GM18951 (cell line): ENCODE data around the gene TRIO.

Experiments
- POLR2A ChIP-seq: IDR thresholded peaks from 4 replicates; pipeline ENCODE4 v1.6.1; 2011; ENCODE audit warnings: mild to moderate bottlenecking; ENCODE audit not compliant: insufficient read length, insufficient read depth; ENCODE audit errors: extremely low read depth
- in situ Hi-C: fragments of 300-500 bp; cut with MboI; formaldehyde crosslinking; loops from one replicate; pipeline ENCODE4 v1.12.0; 2022; ENCODE audit warnings: low sequenced_read_pairs, mixed read lengths, inconsistent platforms; ENCODE audit not compliant: unreplicated experiment

The TRIO gene

GRCh38 chr5:14441641-14442040 lies 298.5 kb downstream of the TRIO start:
- no peak for TF ChIP-seq POLR2A
- in situ Hi-C loops, result no loop called here

GRCh38 chr5:14442536-14442935 lies 299.4 kb downstream of the TRIO start:
- TF ChIP-seq POLR2A, result no peak
- in situ Hi-C loops, result no loop called here

GRCh38 chr5:14443671-14444093 lies 300.5 kb downstream of the TRIO start:
- no peak for TF ChIP-seq POLR2A
- in situ Hi-C loops, result no loop called here

DNA sequence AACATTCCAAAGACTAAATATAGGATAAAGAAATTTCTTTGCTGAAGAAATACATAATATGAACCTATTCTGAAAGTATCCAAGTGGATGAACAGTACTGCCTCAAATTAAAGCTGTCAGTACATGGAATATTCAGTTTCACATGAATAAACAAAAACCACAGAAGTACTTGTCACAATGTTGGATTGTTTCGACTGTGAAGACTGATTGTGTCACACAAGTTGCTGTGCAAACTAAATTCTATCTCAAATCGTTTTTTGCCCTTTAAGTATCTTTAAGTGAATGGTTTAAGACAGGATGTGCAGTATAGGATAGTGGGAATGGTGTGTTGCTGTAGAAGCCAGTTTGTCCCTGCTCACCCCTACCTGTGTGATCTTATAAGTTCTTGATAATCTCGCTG lies 301.0 kb downstream of the TRIO start:
- TF ChIP-seq POLR2A, result no peak
- in situ Hi-C loops, result no loop called here

GRCh38 chr5:14445013-14445412 lies 301.9 kb downstream of the TRIO start:
- no peak for TF ChIP-seq POLR2A
- in situ Hi-C loops, result no loop called here

DNA sequence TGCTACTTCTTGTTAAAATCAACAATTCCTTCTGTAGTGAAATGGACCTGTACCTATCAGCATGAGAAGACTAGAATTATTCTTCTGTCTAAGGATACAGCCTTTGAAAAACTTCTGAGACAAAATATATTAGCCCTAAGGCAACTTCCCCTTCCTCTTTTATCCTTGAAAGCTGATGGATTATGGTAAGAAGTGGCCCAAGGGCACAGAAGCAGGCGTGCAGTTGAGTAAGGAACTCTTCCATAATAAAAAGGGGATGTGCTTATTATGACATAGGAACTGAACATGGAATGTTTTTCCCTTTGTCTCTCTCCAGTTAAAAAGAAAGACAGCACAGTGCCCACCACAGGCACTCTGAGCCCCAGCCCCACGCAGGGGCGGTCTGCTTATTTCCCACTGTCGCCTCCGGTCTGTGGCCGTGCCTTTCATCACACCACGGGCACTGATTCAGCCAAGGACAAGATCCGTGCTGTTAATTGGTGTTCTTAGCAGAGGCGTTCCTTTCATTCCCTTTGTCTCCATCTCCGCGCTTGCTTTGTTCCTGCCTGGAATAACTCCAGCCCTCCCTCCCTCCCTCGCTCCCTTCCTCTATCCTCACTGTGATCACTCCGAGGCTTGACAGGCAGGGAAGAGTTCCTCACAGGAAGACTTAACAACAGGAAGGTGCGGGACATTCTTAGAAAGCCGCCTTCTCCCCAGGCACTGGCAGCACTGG lies 302.6 kb downstream of the TRIO start:
- TF ChIP-seq POLR2A, result no peak
- in situ Hi-C loops, result no loop called here

- no peak for TF ChIP-seq POLR2A
- in situ Hi-C loops, result no loop called here
These were observed 305.1 kb downstream of the TRIO start for GRCh38 chr5:14447958-14448911.

GRCh38 chr5:14449052-14449661 lies 306.0 kb downstream of the TRIO start:
- TF ChIP-seq POLR2A, result no peak

DNA sequence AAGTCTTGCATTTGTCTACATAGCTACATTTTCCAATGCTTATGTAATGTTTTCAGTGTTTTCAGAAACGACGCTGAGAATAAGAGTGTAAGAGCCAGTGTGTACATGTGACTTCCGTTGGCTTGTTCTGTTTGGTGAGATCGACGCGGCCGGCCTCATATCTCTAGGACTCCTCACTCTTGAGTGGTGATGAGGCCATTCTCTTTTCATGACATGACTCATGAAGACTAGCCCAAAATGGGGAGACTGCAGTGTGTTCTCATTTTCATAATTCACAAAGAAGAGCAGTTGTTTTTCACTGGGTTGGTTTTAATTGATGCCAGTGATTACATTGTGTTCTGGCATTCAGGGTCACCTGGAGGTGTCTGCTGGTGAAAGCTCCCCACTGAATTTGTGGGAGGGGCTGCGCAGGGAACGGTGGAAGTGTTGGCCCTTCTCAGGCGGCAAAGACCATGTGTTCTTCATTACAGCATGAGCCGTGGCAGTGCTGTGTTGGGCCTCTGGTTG lies 306.9 kb downstream of the TRIO start:
- TF ChIP-seq POLR2A, result no peak
- in situ Hi-C loops, result no loop called here

More at GRCh38 chr5:14449052-14449661, 306.0 kb downstream of the TRIO start:
- in situ Hi-C loops, result no loop called here

DNA sequence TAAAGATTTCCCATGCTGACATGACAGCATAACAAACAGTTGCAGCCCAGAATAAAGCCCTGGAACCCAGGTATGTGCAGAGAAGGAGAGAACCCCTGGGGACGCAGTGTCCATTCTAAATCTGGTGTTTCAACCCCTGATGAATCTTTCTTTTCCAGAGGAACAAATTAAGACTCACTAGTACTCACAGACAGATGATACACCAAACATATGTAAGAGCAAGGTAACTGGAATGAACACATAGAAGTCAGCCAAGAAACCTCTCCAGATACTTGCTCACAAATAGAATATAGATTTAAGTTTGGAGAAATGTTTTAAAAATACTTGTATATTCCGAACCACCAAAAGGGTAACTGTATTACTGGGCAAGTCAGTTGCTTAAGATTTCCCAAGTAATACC lies 307.6 kb downstream of the TRIO start:
- TF ChIP-seq POLR2A, result no peak
- in situ Hi-C loops, result no loop called here

GRCh38 chr5:14451871-14452270 lies 308.7 kb downstream of the TRIO start:
- TF ChIP-seq POLR2A, result no peak
- in situ Hi-C loops, result no loop called here

GRCh38 chr5:14452685-14453454 lies 309.7 kb downstream of the TRIO start:
- in situ Hi-C loops, result no loop called here
- TF ChIP-seq POLR2A, result no peak
